WTC11 (cell line): ENCODE measurements around the gene PLEKHO2. TPM values are rescaled to one million over a fixed set of nuclear protein-coding genes. Genes with fewer than 3 reads are reported as not detected.

Source experiments
- ATAC-seq: fragments of 200-7000 bp; cut with Tn5 transposase; 2 replicates; pipeline ENCODE4 v1.10.0; 2021; ENCODE audit warnings: mild to moderate bottlenecking, moderate library complexity
- CTCF ChIA-PET: fragments of 300-600 bp; sonication (Branson Sonifier 250); formaldehyde crosslinking; loops from one replicate; lab custom pipeline; 2021; ENCODE audit warnings: antibody characterized with exemption; lab: Charles Lee
- POLR2A ChIA-PET: fragments of 350-600 bp; sonication (Branson Sonifier 250); formaldehyde crosslinking; loops from one replicate; lab custom pipeline; 2021; ENCODE audit warnings: antibody characterized with exemption; lab: Charles Lee
- DNase-seq: peaks from one replicate; pipeline ENCODE4 v3.0.0; 2021; ENCODE audit warnings: low spot score
- H3K27ac Mint-ChIP-seq: 2 replicates; pipeline ENCODE4 v1.8.0; 2021; ENCODE audit warnings: mixed read lengths
- H3K27me3 Mint-ChIP-seq: 2 replicates; pipeline ENCODE4 v1.8.0; 2021; ENCODE audit warnings: low read depth, mild to moderate bottlenecking, moderate library complexity, mixed read lengths
- H3K36me3 Mint-ChIP-seq: 2 replicates; pipeline ENCODE4 v1.8.0; 2021; ENCODE audit warnings: mixed read lengths
- H3K4me1 Mint-ChIP-seq: 2 replicates; pipeline ENCODE4 v1.8.0; 2022; ENCODE audit warnings: mixed read lengths
- H3K4me3 Mint-ChIP-seq: 2 replicates; pipeline ENCODE4 v1.8.0; 2021; ENCODE audit warnings: mild to moderate bottlenecking, moderate library complexity, mixed read lengths
- H3K9me3 Mint-ChIP-seq: 2 replicates; pipeline ENCODE4 v1.8.0; 2021; ENCODE audit warnings: mixed read lengths
- ATF2 ChIP-seq: sonication (generic); formaldehyde crosslinking; IDR thresholded peaks from 2 replicates; pipeline ENCODE4 v1.8.1; 2022; ENCODE audit warnings: low read depth, missing genetic modification reagents, borderline replicate concordance
- E2F5 ChIP-seq: sonication (generic); formaldehyde crosslinking; IDR thresholded peaks from 2 replicates; pipeline ENCODE4 v1.8.1; 2022; ENCODE audit warnings: mild to moderate bottlenecking, moderate library complexity, missing genetic modification reagents
- EMX1 ChIP-seq: fragments of 250-450 bp; sonication (Bioruptor Pico); IDR thresholded peaks from 2 replicates; pipeline ENCODE4 v1.8.0; 2021; ENCODE audit warnings: mild to moderate bottlenecking
- ETV6 ChIP-seq: sonication (generic); formaldehyde crosslinking; IDR thresholded peaks from 2 replicates; pipeline ENCODE4 v1.8.1; 2022; ENCODE audit warnings: mild to moderate bottlenecking, missing genetic modification reagents
- FOXK1 ChIP-seq: sonication (generic); formaldehyde crosslinking; IDR thresholded peaks from 2 replicates; pipeline ENCODE4 v1.8.0; 2022; ENCODE audit warnings: mild to moderate bottlenecking, moderate library complexity, missing genetic modification reagents
- FOXP1 ChIP-seq: sonication (generic); formaldehyde crosslinking; IDR thresholded peaks from 2 replicates; pipeline ENCODE4 v1.8.0; 2022; ENCODE audit warnings: missing genetic modification reagents, mild to moderate bottlenecking, moderate library complexity, borderline replicate concordance
- GRHL2 ChIP-seq: fragments of 250-450 bp; sonication (Bioruptor Pico); IDR thresholded peaks from 2 replicates; pipeline ENCODE4 v1.8.0; 2022; ENCODE audit warnings: mild to moderate bottlenecking, moderate library complexity; ENCODE audit not compliant: insufficient replicate concordance, severe bottlenecking
- IRF1 ChIP-seq: sonication (generic); formaldehyde crosslinking; IDR thresholded peaks from 2 replicates; pipeline ENCODE4 v1.8.0; 2023; ENCODE audit warnings: missing genetic modification reagents
- NFATC4 ChIP-seq: fragments of 250-450 bp; sonication (Bioruptor Pico); IDR thresholded peaks from 2 replicates; pipeline ENCODE4 v1.9.0; 2021; ENCODE audit warnings: mild to moderate bottlenecking
- NR3C1 ChIP-seq: sonication (generic); formaldehyde crosslinking; conservative IDR thresholded peaks from 2 replicates; pipeline ENCODE4 v1.8.1; 2023; ENCODE audit warnings: low read depth, mild to moderate bottlenecking, missing genetic modification reagents
- RORB ChIP-seq: fragments of 250-450 bp; sonication (Bioruptor Pico); IDR thresholded peaks from 2 replicates; pipeline ENCODE4 v1.9.0; 2021; ENCODE audit warnings: mild to moderate bottlenecking
- SMAD3 ChIP-seq: sonication (generic); formaldehyde crosslinking; IDR thresholded peaks from 2 replicates; pipeline ENCODE4 v1.8.0; 2022; ENCODE audit warnings: missing genetic modification reagents, mild to moderate bottlenecking, borderline replicate concordance
- ZNF121 ChIP-seq: sonication (generic); formaldehyde crosslinking; IDR thresholded peaks from 2 replicates; pipeline ENCODE4 v1.8.0; 2023; ENCODE audit warnings: missing genetic modification reagents
- ZNF281 ChIP-seq: sonication (generic); formaldehyde crosslinking; IDR thresholded peaks from 2 replicates; pipeline ENCODE4 v1.8.0; 2023; ENCODE audit warnings: mild to moderate bottlenecking, missing genetic modification reagents
- ZNF396 ChIP-seq: fragments of 250-450 bp; sonication (Bioruptor Pico); IDR thresholded peaks from 2 replicates; pipeline ENCODE4 v1.8.0; 2021; ENCODE audit warnings: mild to moderate bottlenecking, moderate library complexity, borderline replicate concordance
- total RNA-seq: library from RNA; stranded (reverse); gene quantifications from 3 replicates; pipeline ENCODE4 v1.2.3, GENCODE V29; 2021
- TF ChIP-seq, protein P1 (sequence below): sonication (generic); formaldehyde crosslinking; conservative IDR thresholded peaks from 2 replicates; pipeline ENCODE4 v1.8.1; 2022; ENCODE audit warnings: mild to moderate bottlenecking, missing genetic modification reagents
- TF ChIP-seq, protein P2 (sequence below): sonication (generic); formaldehyde crosslinking; IDR thresholded peaks from 2 replicates; pipeline ENCODE4 v1.8.1; 2022; ENCODE audit warnings: mild to moderate bottlenecking, missing genetic modification reagents, moderate library complexity, borderline replicate concordance
- TF ChIP-seq, protein P3 (sequence below): sonication (generic); formaldehyde crosslinking; IDR thresholded peaks from 2 replicates; pipeline ENCODE4 v1.8.0; 2022; ENCODE audit warnings: mild to moderate bottlenecking, missing genetic modification reagents

Gene PLEKHO2
- total RNA-seq, 1 experiment from 2014 or later = 22.1 TPM

DNA sequence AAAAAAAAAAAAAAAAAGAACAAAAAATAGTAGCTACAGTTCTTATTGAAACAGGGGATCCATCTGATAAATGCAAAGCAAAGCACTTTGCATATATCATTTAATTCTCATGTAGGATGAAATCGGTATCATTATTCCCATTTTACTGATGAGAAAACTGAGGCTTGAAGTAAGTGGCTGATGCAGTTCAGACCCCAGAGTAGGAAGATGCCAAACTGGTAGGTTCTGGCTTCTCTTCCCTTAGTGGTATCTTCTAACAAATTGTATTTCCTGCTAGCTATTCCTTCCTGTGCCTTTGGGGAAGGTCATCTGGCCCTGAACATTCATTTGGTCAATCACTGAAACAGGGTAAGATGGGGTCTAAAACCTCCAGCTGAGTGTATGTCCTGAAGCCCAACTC is 38.2 kb upstream of the PLEKHO2 start (continued):
- TF ChIP-seq NR3C1 (CRISPR knock-in tag) = no peak
- no peak for TF ChIP-seq FOXP1
- no peak for TF ChIP-seq ZNF121 (CRISPR knock-in tag)
- TF ChIP-seq GRHL2 (CRISPR knock-in tag) = no peak
- TF ChIP-seq ATF2 = no peak
- TF ChIP-seq, protein P1, sequence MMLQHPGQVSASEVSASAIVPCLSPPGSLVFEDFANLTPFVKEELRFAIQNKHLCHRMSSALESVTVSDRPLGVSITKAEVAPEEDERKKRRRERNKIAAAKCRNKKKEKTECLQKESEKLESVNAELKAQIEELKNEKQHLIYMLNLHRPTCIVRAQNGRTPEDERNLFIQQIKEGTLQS = no peak
- TF ChIP-seq RORB (CRISPR knock-in tag) = no peak
- TF ChIP-seq, protein P2, sequence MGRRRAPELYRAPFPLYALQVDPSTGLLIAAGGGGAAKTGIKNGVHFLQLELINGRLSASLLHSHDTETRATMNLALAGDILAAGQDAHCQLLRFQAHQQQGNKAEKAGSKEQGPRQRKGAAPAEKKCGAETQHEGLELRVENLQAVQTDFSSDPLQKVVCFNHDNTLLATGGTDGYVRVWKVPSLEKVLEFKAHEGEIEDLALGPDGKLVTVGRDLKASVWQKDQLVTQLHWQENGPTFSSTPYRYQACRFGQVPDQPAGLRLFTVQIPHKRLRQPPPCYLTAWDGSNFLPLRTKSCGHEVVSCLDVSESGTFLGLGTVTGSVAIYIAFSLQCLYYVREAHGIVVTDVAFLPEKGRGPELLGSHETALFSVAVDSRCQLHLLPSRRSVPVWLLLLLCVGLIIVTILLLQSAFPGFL (CRISPR knock-in tag) = no peak
- no peak for TF ChIP-seq ZNF396 (CRISPR knock-in tag)
- TF ChIP-seq, all 79 proteins: peak for 0

GRCh38 chr15:64804619-64805018 is 37.1 kb upstream of the PLEKHO2 start:
- Mint-ChIP-seq H3K4me3 (no peak overlapping the region), H3K9me3 (peaks cover 6% of the 10 kb centered on the region), H3K27me3 (no peaks in the 10 kb centered on the region; the same call in 1 of the 2 replicates)
- DNase-seq (no peak), ATAC-seq (no peak)
- POLR2A ChIA-PET = interaction anchor here (0.6 to 2.2 kb wide), 3 partner anchors 25 to 113 kb away, joined by 3 to 8 read pairs (median 3); no protein-coding TSS in a partner anchor
- TF ChIP-seq SMAD3 (CRISPR knock-in tag) (no peak), ETV6 (CRISPR knock-in tag) (no peak), EMX1 (CRISPR knock-in tag) (no peak), ZNF281 (no peak), NFATC4 (no peak), RORB (CRISPR knock-in tag) (no peak), FOXK1 (CRISPR knock-in tag) (no peak), E2F5 (no peak), IRF1 (no peak)
- TF ChIP-seq, protein P3, sequence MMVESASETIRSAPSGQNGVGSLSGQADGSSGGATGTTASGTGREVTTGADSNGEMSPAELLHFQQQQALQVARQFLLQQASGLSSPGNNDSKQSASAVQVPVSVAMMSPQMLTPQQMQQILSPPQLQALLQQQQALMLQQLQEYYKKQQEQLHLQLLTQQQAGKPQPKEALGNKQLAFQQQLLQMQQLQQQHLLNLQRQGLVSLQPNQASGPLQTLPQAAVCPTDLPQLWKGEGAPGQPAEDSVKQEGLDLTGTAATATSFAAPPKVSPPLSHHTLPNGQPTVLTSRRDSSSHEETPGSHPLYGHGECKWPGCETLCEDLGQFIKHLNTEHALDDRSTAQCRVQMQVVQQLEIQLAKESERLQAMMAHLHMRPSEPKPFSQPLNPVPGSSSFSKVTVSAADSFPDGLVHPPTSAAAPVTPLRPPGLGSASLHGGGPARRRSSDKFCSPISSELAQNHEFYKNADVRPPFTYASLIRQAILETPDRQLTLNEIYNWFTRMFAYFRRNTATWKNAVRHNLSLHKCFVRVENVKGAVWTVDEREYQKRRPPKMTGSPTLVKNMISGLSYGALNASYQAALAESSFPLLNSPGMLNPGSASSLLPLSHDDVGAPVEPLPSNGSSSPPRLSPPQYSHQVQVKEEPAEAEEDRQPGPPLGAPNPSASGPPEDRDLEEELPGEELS = no peak
- TF ChIP-seq, all 79 proteins: peak for 0
- peaks cover 44% of the 10 kb centered on the region for H3K4me1 Mint-ChIP-seq
- peaks cover 15% of the 10 kb centered on the region for H3K36me3 Mint-ChIP-seq
- H3K27ac Mint-ChIP-seq = peak overlapping the region; percentile 85; the same call in 1 of the 2 replicates
- CTCF ChIA-PET = interaction anchor here (1.4 to 7.6 kb wide), 4 partner anchors 31 to 76 kb away, joined by 4 to 122 read pairs (median 5); no protein-coding TSS in a partner anchor
